ENCODE results near the gene SMARCA5. TPM values are rescaled to one million over a fixed set of nuclear protein-coding genes. Genes with fewer than 3 reads are reported as not detected.
A peak's percentile ranks its signal among the peaks of the same experiment; 100 is the strongest.
"Not testable (repeated sequence)": the region's sequence is repeated elsewhere in the genome, so short reads cannot be mapped to it uniquely, and the experiment has no call there.

The SMARCA5 gene
- total RNA-seq, 4 donors from 2014 or later, result 14.8 to 25.8 (median 19.6) TPM

DNA sequence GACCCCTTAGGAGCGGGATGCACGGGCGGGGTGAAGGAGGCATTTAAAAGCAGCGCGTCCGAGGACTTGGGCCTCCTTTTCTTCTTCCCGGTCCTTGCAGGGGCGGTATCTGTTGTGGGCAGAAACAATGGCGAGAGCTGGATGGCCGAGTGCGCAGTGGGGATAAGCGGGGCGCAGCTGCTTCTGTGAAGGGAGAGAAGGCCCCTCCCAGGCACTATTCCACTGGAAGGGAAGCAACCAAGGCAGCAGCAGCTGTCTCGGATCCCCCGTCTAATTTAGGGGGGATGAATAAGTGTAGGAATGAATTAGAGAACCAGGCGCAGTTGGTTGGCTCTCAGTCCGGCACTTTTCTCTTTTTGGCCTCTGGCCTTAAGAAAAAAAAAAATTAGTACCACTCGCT is 995 bp downstream of the SMARCA5 start:
- Histone ChIP-seq H3K9me3 (no peaks in the 10 kb centered on the region), H3K4me1 (peaks cover 36% of the 10 kb centered on the region), H3K27me3 (no peaks in the 10 kb centered on the region), H3K36me3 (peaks cover 7% of the 10 kb centered on the region), H3K4me3 (peak overlapping the region; percentile 97), H3K27ac (peak overlapping the region; percentile 98)
- TF ChIP-seq POLR2AphosphoS5 (IDR thresholded peaks at IDR 0.05) (no peak), CTCF (IDR thresholded peaks at IDR 0.05) (no peak), EP300 (IDR thresholded peaks at IDR 0.05) (no peak), POLR2A (IDR thresholded peaks at IDR 0.05) (no peak)
- DNase-seq (ENCODE audit: low spot score in 2 of 2), result peak; percentile 73 to 79
- 0% methylated on average over 18 of the region's 18 CpGs for WGBS

GRCh38 chr4:143514901-143515300 is 1.4 kb downstream of the SMARCA5 start:
- peaks cover 9% of the 10 kb centered on the region for H3K36me3 ChIP-seq
- H3K27ac ChIP-seq, result peak overlapping the region; percentile 98
- TF ChIP-seq EP300 (IDR thresholded peaks at IDR 0.05) (no peak), POLR2AphosphoS5 (IDR thresholded peaks at IDR 0.05) (no peak), POLR2A (IDR thresholded peaks at IDR 0.05) (no peak), CTCF (IDR thresholded peaks at IDR 0.05) (no peak)
- WGBS, result 8% methylated on average over 5 of the region's 5 CpGs
- H3K4me1 ChIP-seq, result peaks cover 37% of the 10 kb centered on the region
- no peak for DNase-seq (ENCODE audit: low spot score in 2 of 2)
- no peaks in the 10 kb centered on the region for H3K9me3 ChIP-seq
- H3K4me3 ChIP-seq, result peak overlapping the region; percentile 97
- no peaks in the 10 kb centered on the region for H3K27me3 ChIP-seq

GRCh38 chr4:143515905-143516304 is 2.4 kb downstream of the SMARCA5 start:
- H3K36me3 ChIP-seq, result peaks cover 18% of the 10 kb centered on the region
- no peak for TF ChIP-seq CTCF (IDR thresholded peaks at IDR 0.05)
- TF ChIP-seq EP300 (IDR thresholded peaks at IDR 0.05), result no peak
- TF ChIP-seq POLR2AphosphoS5 (IDR thresholded peaks at IDR 0.05), result no peak
- TF ChIP-seq POLR2A (IDR thresholded peaks at IDR 0.05), result no peak
- H3K4me3 ChIP-seq, result peak overlapping the region; percentile 97
- no peak for DNase-seq (ENCODE audit: low spot score in 2 of 2)
- H3K9me3 ChIP-seq, result no peaks in the 10 kb centered on the region
- H3K27ac ChIP-seq, result no peak overlapping the region
- H3K27me3 ChIP-seq, result no peaks in the 10 kb centered on the region
- peaks cover 37% of the 10 kb centered on the region for H3K4me1 ChIP-seq

- no peaks in the 10 kb centered on the region for H3K27me3 ChIP-seq
- H3K36me3 ChIP-seq, result peaks cover 34% of the 10 kb centered on the region
- no peak overlapping the region for H3K4me3 ChIP-seq
- peaks cover 37% of the 10 kb centered on the region for H3K4me1 ChIP-seq
- 87% methylated on average over 2 of the region's 2 CpGs for WGBS
- no peak for DNase-seq (ENCODE audit: low spot score in 2 of 2)
- no peak for TF ChIP-seq EP300 (IDR thresholded peaks at IDR 0.05)
- TF ChIP-seq POLR2A (IDR thresholded peaks at IDR 0.05), result no peak
- TF ChIP-seq CTCF (IDR thresholded peaks at IDR 0.05), result no peak
- TF ChIP-seq POLR2AphosphoS5 (IDR thresholded peaks at IDR 0.05), result no peak
- no peaks in the 10 kb centered on the region for H3K9me3 ChIP-seq
- H3K27ac ChIP-seq, result no peak overlapping the region
Measured at GRCh38 chr4:143517764-143518163, 4.3 kb downstream of the SMARCA5 start.

DNA sequence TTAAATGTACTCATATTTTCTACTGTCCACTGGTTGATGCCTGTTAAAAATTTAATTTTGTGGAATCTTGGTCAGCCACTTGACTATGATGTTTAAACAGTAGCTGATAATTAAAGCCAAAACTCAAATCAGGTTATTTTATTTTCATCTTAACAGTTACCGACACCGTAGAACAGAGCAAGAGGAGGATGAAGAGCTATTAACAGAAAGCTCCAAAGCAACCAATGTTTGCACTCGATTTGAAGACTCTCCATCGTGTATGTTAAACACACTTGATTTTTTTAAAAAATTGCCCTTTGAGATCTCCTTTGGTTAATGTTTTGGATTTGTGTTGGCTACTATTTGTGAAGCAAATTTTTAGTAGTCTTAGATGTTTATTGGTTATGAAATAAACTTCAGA is 10.7 kb downstream of the SMARCA5 start:
- 91% methylated on average over 4 of the region's 4 CpGs for WGBS
- DNase-seq (ENCODE audit: low spot score in 2 of 2), result no peak
- Histone ChIP-seq H3K27ac (no peak overlapping the region), H3K4me3 (no peak overlapping the region), H3K9me3 (no peaks in the 10 kb centered on the region), H3K36me3 (peaks cover 86% of the 10 kb centered on the region), H3K27me3 (no peaks in the 10 kb centered on the region), H3K4me1 (peaks cover 4% of the 10 kb centered on the region)
- no peak for TF ChIP-seq POLR2A (IDR thresholded peaks at IDR 0.05)
- no peak for TF ChIP-seq CTCF (IDR thresholded peaks at IDR 0.05)

GRCh38 chr4:143528046-143528445 is 14.5 kb downstream of the SMARCA5 start:
- not testable (repeated sequence) for H3K9me3 ChIP-seq; H3K27me3 ChIP-seq; H3K4me3 ChIP-seq; H3K27ac ChIP-seq; H3K4me1 ChIP-seq; DNase-seq (ENCODE audit: low spot score in 2 of 2)
- peaks cover 88% of the 10 kb centered on the region for H3K36me3 ChIP-seq
- 83% methylated on average over 4 of the region's 4 CpGs for WGBS

Measured in suprapubic skin (tissue), 4 donors.